WTC11 (cell line): ENCODE measurements around the gene NDUFB3.

ENCODE experiments used
- CTCF ChIP-seq: fragments of 200-600 bp; IDR thresholded peaks from 2 replicates; pipeline ENCODE4 v1.8.0; 2022; ENCODE audit warnings: antibody characterized with exemption
- FOXJ3 ChIP-seq: sonication (generic); formaldehyde crosslinking; IDR thresholded peaks from 2 replicates; pipeline ENCODE4 v1.9.0; 2021; ENCODE audit warnings: missing genetic modification reagents, mild to moderate bottlenecking, borderline replicate concordance
- FOXP4 ChIP-seq: sonication (generic); formaldehyde crosslinking; IDR thresholded peaks from 2 replicates; pipeline ENCODE4 v1.8.0; 2022; ENCODE audit warnings: mild to moderate bottlenecking, missing genetic modification reagents
- NR2C2 ChIP-seq: sonication (generic); formaldehyde crosslinking; IDR thresholded peaks from 2 replicates; pipeline ENCODE4 v1.8.0; 2022; ENCODE audit warnings: mild to moderate bottlenecking, missing genetic modification reagents
- USF1 ChIP-seq: sonication (generic); formaldehyde crosslinking; IDR thresholded peaks from 2 replicates; pipeline ENCODE4 v1.8.0; 2022; ENCODE audit warnings: mild to moderate bottlenecking, missing genetic modification reagents
- ZBTB43 ChIP-seq: sonication (generic); formaldehyde crosslinking; IDR thresholded peaks from 2 replicates; pipeline ENCODE4 v1.8.1; 2023; ENCODE audit warnings: mild to moderate bottlenecking, missing genetic modification reagents
- ZNF416 ChIP-seq: fragments of 250-450 bp; sonication (Bioruptor Pico); IDR thresholded peaks from 2 replicates; pipeline ENCODE4 v1.9.0; 2021; ENCODE audit warnings: mild to moderate bottlenecking, inconsistent platforms
- TF ChIP-seq, protein P1 (sequence below): sonication (generic); formaldehyde crosslinking; IDR thresholded peaks from 2 replicates; pipeline ENCODE4 v1.8.0; 2022; ENCODE audit warnings: mild to moderate bottlenecking, missing genetic modification reagents
- TF ChIP-seq, protein P2 (sequence below): sonication (generic); formaldehyde crosslinking; IDR thresholded peaks from 2 replicates; pipeline ENCODE4 v1.8.1; 2022; ENCODE audit warnings: low read depth, missing genetic modification reagents, borderline replicate concordance

- TF ChIP-seq FOXJ3 (CRISPR knock-in tag) (no peak), CTCF (no peak), FOXP4 (no peak), ZNF416 (no peak), NR2C2 (CRISPR knock-in tag) (no peak), ZBTB43 (no peak), USF1 (CRISPR knock-in tag) (no peak)
- TF ChIP-seq, protein P1, sequence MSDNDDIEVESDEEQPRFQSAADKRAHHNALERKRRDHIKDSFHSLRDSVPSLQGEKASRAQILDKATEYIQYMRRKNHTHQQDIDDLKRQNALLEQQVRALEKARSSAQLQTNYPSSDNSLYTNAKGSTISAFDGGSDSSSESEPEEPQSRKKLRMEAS, result no peak
- TF ChIP-seq, protein P2, sequence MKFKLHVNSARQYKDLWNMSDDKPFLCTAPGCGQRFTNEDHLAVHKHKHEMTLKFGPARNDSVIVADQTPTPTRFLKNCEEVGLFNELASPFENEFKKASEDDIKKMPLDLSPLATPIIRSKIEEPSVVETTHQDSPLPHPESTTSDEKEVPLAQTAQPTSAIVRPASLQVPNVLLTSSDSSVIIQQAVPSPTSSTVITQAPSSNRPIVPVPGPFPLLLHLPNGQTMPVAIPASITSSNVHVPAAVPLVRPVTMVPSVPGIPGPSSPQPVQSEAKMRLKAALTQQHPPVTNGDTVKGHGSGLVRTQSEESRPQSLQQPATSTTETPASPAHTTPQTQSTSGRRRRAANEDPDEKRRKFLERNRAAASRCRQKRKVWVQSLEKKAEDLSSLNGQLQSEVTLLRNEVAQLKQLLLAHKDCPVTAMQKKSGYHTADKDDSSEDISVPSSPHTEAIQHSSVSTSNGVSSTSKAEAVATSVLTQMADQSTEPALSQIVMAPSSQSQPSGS, result no peak
Observed at GRCh38 chr2:201114846-201115245, 43.0 kb downstream of the NDUFB3 start.
